Inflammatory macrophage (primary cell): ENCODE results near the gene ERI3.

Experiments
- DNase-seq, 2 donors: peaks; one replicate each; pipeline ENCODE4 v3.0.0-alpha.2; 2020 to 2022

ERI3 gene

GRCh38 chr1:44348061-44348485, 7.0 kb downstream of the ERI3 start:
- no peak for DNase-seq

DNA sequence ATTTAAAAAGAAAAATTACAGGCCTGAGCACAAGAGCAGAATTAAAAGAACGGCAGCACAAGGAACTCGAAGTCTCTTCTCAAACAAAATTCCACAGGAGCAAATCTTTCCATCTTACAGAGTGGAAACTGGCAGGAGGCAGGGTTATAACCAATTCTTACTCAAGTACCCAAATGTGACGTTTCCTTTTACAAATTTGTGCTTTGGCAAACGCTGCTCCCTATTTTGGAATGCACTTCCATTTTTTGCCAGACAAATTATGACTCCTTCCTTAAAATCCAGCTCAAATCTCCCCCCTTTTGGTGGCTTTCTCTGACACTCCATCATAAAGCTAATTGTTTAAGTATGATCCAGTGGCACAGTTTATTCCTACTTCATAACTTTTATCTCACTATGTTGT, 7.8 kb downstream of the ERI3 start:
- no peak for DNase-seq

GRCh38 chr1:44346878-44347277, 8.2 kb downstream of the ERI3 start:
- no peak for DNase-seq

GRCh38 chr1:44346184-44346583, 8.9 kb downstream of the ERI3 start:
- DNase-seq: no peak

DNA sequence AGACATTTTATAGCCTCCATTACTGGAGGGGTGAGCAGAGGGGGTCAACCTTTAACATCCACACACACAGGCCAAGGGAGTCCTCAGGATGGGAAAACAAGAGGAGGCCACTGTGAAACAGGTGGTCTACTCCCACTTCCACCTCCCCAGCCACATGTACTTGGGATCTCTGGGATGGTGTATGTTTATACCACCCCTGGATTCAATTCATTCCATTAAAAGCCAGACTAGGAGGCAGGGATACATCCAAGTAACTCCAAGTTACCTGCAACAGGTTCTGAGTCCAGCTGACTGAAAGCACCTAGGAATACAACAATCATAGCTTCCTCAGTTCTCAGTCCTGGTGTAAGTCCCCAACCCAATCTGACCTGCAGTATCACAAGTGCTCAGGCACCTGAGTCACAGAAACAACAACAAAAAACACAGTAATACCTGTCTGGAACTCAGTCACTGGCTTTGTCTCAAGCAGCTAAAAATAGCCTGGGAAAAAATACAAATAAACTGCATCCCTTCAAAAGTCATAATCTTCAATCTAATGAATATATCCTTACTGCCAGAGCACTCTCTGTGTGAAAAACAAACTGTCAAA, 9.8 kb downstream of the ERI3 start:
- no peak for DNase-seq

- peak in 1 of 2 donors; percentile 3 for DNase-seq
These were observed 15.3 kb downstream of the ERI3 start for GRCh38 chr1:44339731-44340130.

- DNase-seq: no peak
These were observed 16.9 kb downstream of the ERI3 start for GRCh38 chr1:44338136-44338535.

DNA sequence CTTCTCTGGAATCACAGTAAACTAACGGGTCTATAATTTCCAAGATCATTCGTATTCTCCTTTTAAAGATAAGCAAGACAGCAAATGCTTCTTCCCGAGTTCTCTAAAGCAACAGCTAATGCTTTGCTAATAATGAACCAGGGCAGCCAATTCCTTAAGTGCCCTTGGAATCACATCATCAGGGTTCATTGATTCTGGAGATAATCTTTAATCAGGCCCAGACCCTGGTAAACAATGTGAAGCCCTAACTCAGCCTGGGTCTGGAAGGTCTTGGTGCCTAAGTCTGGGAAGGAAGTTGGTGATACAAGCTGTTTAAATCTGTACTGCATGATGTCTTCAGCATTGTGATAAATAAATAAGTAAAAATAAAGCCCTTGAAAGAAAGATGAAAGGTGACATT, 18.4 kb downstream of the ERI3 start:
- DNase-seq: no peak

DNA sequence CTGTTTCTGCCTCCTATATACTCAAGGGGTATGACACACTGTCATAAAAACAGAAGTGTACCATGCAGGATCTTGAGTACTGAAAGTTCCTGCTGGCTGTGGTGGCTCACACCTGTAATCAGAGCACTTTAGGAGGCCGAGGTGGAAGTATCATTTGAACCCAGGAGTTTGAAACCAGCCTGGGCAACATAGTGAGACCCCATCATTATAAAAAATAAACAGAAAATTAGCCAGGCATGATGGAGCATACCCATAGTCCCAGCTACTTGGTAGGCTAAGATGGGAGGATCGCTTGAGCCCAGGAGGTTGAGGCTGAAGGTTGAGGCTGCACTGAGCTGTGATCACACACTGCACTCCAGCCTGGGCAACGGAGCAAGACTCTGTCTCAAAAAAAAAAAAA, 20.1 kb downstream of the ERI3 start:
- DNase-seq: no peak

GRCh38 chr1:44333376-44333775, 21.7 kb downstream of the ERI3 start:
- no peak for DNase-seq

DNA sequence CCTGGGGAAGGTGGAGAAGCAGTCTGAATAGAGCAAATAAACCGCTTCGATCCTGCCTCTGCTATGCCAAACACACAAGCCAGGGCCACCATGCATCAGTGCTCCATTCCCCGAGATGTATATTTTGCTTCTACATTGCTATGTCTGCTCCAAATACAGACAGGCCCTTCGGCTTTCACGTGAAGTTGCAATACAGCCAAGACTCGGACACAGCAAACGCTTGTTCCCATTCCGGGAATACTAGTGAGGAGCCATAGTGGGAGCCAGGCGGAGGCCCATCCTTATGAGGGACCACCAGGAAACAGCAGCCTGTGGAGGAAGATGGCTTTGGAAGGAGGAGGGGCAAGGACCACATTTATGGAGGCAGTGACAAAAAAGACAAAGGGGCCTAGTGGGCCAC, 22.6 kb downstream of the ERI3 start:
- DNase-seq: no peak

DNA sequence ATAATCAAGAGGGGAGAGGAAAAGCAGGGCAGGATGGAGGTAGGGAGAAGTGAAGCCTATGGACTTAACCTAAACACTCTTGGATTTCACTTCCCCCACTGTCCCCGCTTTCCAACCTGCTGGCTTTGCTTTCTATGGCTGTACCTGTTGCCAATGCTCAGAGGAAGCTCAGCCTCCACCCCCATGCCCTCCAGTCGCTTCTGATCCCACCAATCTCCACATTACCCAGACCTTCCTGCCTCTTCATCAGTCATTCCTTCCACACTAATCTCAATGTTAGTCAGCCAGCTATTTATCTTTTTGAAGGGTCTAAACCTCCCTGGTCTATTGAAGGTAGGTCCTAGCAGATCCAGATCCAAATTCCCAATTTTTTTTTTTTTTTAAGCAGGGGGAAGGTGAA, 24.1 kb downstream of the ERI3 start:
- DNase-seq: no peak

GRCh38 chr1:44328671-44329416, 26.2 kb downstream of the ERI3 start:
- DNase-seq: no peak

- DNase-seq: no peak
These were observed 27.2 kb downstream of the ERI3 start for GRCh38 chr1:44327679-44328491.

GRCh38 chr1:44326821-44327465, 28.1 kb downstream of the ERI3 start:
- no peak for DNase-seq

DNA sequence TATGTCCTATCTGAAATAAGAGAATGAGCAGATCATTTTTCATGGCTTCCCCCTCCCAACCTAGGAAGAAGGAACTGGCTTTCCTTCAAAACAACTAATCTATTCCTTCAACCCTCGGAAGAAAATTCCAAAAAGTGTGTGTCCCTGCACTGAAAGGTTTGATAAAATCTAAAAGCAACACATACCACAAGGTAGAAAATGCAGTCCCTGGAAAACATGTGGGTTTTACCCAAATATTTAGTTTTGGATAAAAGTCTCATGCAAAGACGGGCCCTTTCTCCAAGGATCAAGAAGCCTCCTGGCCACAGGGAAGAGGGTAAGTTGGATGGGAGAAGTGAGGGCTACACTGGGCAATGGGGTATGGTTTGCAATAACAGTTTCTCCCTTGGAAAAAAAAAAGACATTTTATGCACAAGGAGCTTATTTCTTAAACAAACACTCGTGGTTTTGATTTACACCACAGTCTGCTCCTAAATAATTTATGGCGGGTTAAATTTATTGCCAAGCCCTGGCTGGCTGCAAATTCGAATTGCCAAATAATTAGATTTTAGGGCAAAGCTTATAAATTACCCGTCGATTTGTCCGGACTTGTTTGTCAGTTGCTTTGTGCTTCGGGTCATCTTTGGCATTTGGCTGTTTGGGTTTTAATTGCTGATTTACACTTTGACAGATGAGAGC, 28.9 kb downstream of the ERI3 start:
- DNase-seq: no peak

DNA sequence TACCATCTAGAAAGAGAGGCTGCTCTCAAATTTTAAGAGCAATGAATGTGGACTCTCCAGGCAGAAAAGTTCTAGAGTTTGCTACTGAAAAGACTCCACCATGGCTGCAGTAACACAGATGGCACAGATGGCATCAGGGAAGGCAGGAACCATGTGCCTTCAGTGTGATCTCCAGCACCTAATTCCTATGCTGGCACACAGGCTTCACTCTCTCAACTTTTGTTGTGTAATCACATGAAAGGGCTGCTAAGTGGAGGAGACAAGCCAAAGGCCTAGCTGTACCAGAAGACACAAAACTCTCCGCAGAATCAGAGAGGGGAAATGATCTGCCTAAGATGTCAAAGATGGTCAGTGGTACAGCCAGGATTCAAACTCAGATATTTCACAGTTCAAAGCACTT, 31.1 kb downstream of the ERI3 start:
- no peak for DNase-seq

- no peak for DNase-seq
These were observed 32.7 kb downstream of the ERI3 start for GRCh38 chr1:44322367-44322766.

DNA sequence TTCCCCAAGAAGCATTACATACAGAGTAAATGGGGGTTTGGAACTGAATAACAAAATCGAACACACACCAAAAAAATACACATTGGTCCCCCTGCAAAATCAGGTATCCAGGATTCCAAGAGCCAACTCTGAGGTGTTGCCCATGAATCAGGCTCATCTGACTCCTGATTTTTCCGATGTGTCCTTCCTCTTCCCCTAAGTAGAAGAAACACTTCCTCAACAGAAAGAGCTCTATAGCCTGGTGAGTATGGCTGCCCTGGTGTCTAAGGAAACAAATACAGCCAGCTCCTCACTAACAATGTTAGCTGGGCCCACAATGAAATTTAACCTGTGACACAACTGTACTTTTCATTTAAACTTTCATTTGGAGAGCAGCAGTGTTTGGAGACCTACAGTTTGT, 33.6 kb downstream of the ERI3 start:
- peak; percentile 37 to 68 for DNase-seq

- DNase-seq: peak; percentile 56 to 59
These were observed 36.7 kb downstream of the ERI3 start for GRCh38 chr1:44318097-44319088.

GRCh38 chr1:44316231-44316759, 38.8 kb downstream of the ERI3 start:
- no peak for DNase-seq
